ENCODE results near the gene HSP90AB1. TPM values are rescaled to one million over a fixed set of nuclear protein-coding genes. Genes with fewer than 3 reads are reported as not detected.

HSP90AB1 gene
- polyA plus RNA-seq, 3 donors = 119 to 242 (median 145) TPM

- Histone ChIP-seq H4K20me1 (ENCODE audit: insufficient read depth, low read length) (peaks cover 96% of the 10 kb centered on the region), H3K27ac (ENCODE audit: low read depth in 1 of 2, low read length in 2 of 2) (no peak overlapping the region), H3K9me3 (replicated peaks in 1 of 2; ENCODE audit: control insufficient read depth in 1 of 2, insufficient read depth in 1 of 2, low read length in 2 of 2) (no peaks in the 10 kb centered on the region), H3K79me2 (ENCODE audit: insufficient read depth, low read length) (peaks cover 42% of the 10 kb centered on the region), H3K9ac (ENCODE audit: insufficient read depth, low read length, poor library complexity, severe bottlenecking) (no peak overlapping the region), H3K4me2 (replicated peaks; ENCODE audit: extremely low read depth, low read length, poor library complexity, severe bottlenecking) (no peak overlapping the region), H2AFZ (ENCODE audit: insufficient read depth, low read depth, low read length, poor library complexity, severe bottlenecking) (no peak overlapping the region), H3K36me3 (replicated peaks in 1 of 2; ENCODE audit: control insufficient read depth in 1 of 2, insufficient read depth in 2 of 2, low read length in 2 of 2) (peaks cover 60 to 76% of the 10 kb centered on the region in 2 donors), H3K4me3 (replicated peaks in 1 of 3; ENCODE audit: low read depth in 2 of 3, low read length in 3 of 3) (no peak overlapping the region), H3K4me1 (ENCODE audit: control insufficient read depth in 1 of 2, insufficient read depth in 2 of 2, low read length in 2 of 2) (peaks cover 19 to 35% of the 10 kb centered on the region in 2 donors), H3K27me3 (ENCODE audit: control insufficient read depth in 2 of 2, insufficient read depth in 2 of 2, low read length in 2 of 2) (no peaks in the 10 kb centered on the region)
- Mint-ChIP-seq H3K9me3 (peaks cover 0 to 2% (median 0%) of the 10 kb centered on the region in 7 donors), H3K36me3 (peaks cover 72 to 73% of the 10 kb centered on the region in 2 donors), H3K4me3 (no peak overlapping the region), H3K4me1 (peaks cover 41% of the 10 kb centered on the region), H3K27me3 (ENCODE audit: low read depth in 3 of 3) (peaks cover 0 to 6% (median 2%) of the 10 kb centered on the region in 3 donors), H3K27ac (peak overlapping the region in 2 of 7 donors; percentile 39 to 70)
- no peak for DNase-seq
- 90% methylated on average over 6 of the region's 14 CpGs for WGBS (ENCODE audit: insufficient coverage)
- intact Hi-C loops (cut with micrococcal nuclease) = no loop called here
- TF ChIP-seq, protein P1, sequence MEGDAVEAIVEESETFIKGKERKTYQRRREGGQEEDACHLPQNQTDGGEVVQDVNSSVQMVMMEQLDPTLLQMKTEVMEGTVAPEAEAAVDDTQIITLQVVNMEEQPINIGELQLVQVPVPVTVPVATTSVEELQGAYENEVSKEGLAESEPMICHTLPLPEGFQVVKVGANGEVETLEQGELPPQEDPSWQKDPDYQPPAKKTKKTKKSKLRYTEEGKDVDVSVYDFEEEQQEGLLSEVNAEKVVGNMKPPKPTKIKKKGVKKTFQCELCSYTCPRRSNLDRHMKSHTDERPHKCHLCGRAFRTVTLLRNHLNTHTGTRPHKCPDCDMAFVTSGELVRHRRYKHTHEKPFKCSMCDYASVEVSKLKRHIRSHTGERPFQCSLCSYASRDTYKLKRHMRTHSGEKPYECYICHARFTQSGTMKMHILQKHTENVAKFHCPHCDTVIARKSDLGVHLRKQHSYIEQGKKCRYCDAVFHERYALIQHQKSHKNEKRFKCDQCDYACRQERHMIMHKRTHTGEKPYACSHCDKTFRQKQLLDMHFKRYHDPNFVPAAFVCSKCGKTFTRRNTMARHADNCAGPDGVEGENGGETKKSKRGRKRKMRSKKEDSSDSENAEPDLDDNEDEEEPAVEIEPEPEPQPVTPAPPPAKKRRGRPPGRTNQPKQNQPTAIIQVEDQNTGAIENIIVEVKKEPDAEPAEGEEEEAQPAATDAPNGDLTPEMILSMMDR (IDR thresholded peaks at IDR 0.05) = no peak
Measured at GRCh38 chr6:44251576-44252524, 4.9 kb downstream of the HSP90AB1 start.

- Histone ChIP-seq H3K36me3 (replicated peaks in 1 of 2; ENCODE audit: control insufficient read depth in 1 of 2, insufficient read depth in 2 of 2, low read length in 2 of 2) (peaks cover 63 to 83% of the 10 kb centered on the region in 2 donors), H3K9me3 (replicated peaks in 1 of 2; ENCODE audit: control insufficient read depth in 1 of 2, insufficient read depth in 1 of 2, low read length in 2 of 2) (no peaks in the 10 kb centered on the region), H3K4me2 (replicated peaks; ENCODE audit: extremely low read depth, low read length, poor library complexity, severe bottlenecking) (no peak overlapping the region), H3K79me2 (ENCODE audit: insufficient read depth, low read length) (peaks cover 26% of the 10 kb centered on the region), H3K9ac (ENCODE audit: insufficient read depth, low read length, poor library complexity, severe bottlenecking) (no peak overlapping the region), H3K4me3 (replicated peaks in 1 of 3; ENCODE audit: low read depth in 2 of 3, low read length in 3 of 3) (no peak overlapping the region), H3K27ac (ENCODE audit: low read depth in 1 of 2, low read length in 2 of 2) (no peak overlapping the region), H2AFZ (ENCODE audit: insufficient read depth, low read depth, low read length, poor library complexity, severe bottlenecking) (no peak overlapping the region), H4K20me1 (ENCODE audit: insufficient read depth, low read length) (peaks cover 94% of the 10 kb centered on the region), H3K4me1 (ENCODE audit: control insufficient read depth in 1 of 2, insufficient read depth in 2 of 2, low read length in 2 of 2) (peaks cover 20 to 40% of the 10 kb centered on the region in 2 donors), H3K27me3 (ENCODE audit: control insufficient read depth in 2 of 2, insufficient read depth in 2 of 2, low read length in 2 of 2) (no peaks in the 10 kb centered on the region)
- peaks cover 74 to 77% of the 10 kb centered on the region in 2 donors for H3K36me3 Mint-ChIP-seq
- H3K9me3 Mint-ChIP-seq = no peaks in the 10 kb centered on the region
- TF ChIP-seq, protein P1 (IDR thresholded peaks at IDR 0.05) = peak; percentile 74
- DNase-seq = peak in 2 of 3 donors; percentile 43 to 57
- peak overlapping the region in 3 of 7 donors; percentile 37 to 68 (median 53) for H3K27ac Mint-ChIP-seq
- no peak overlapping the region for H3K4me3 Mint-ChIP-seq
- H3K4me1 Mint-ChIP-seq = peaks cover 47% of the 10 kb centered on the region
- peaks cover 0 to 6% (median 2%) of the 10 kb centered on the region in 3 donors for H3K27me3 Mint-ChIP-seq (ENCODE audit: low read depth in 3 of 3)
- 62% methylated on average over 6 of the region's 10 CpGs for WGBS (ENCODE audit: insufficient coverage)
- intact Hi-C loops (cut with micrococcal nuclease) = loop anchor here in 1 of 2 donors (1.0 kb wide), 1 partner anchor 81 kb away; no protein-coding TSS in a partner anchor
Measured at GRCh38 chr6:44253307-44254101, 6.6 kb downstream of the HSP90AB1 start.

Measured in CD14-positive monocyte (primary cell).